Calu3 (cell line): Measurements from ENCODE around the gene PSME3IP1. TPM values are rescaled to one million over a fixed set of nuclear protein-coding genes. Genes with fewer than 3 reads are reported as not detected.

Source experiments
- BruUV-seq: library from RNA; stranded (reverse); fragments of 400-500 nt; replicated peaks from 2 replicates; lab custom pipeline; 2021; lab: Mats Ljungman, UMichigan
- CTCF ChIA-PET: fragments of 300-600 bp; sonication (Branson Sonifier 250); formaldehyde crosslinking; loops from one replicate; lab custom pipeline; 2022; ENCODE audit warnings: antibody characterized with exemption; lab: Charles Lee
- DNase-seq: peaks from one replicate; pipeline ENCODE4 v3.0.0; 2022
- H3K27ac Mint-ChIP-seq: one replicate; pipeline ENCODE4 v1.8.0; 2022; ENCODE audit warnings: mixed read lengths; ENCODE audit not compliant: unreplicated experiment
- H3K27me3 Mint-ChIP-seq: one replicate; pipeline ENCODE4 v1.8.0; 2022; ENCODE audit warnings: mixed read lengths; ENCODE audit not compliant: unreplicated experiment
- H3K36me3 Mint-ChIP-seq: one replicate; pipeline ENCODE4 v1.8.0; 2022; ENCODE audit warnings: mild to moderate bottlenecking, moderate library complexity, mixed read lengths; ENCODE audit not compliant: insufficient read depth, unreplicated experiment
- H3K4me1 Mint-ChIP-seq: one replicate; pipeline ENCODE4 v1.8.0; 2022; ENCODE audit warnings: mild to moderate bottlenecking, low read depth, mixed read lengths; ENCODE audit not compliant: unreplicated experiment
- H3K4me3 Mint-ChIP-seq: one replicate; pipeline ENCODE4 v1.8.0; 2022; ENCODE audit warnings: mild to moderate bottlenecking, low read depth, moderate library complexity, mixed read lengths; ENCODE audit not compliant: unreplicated experiment
- H3K9me3 Mint-ChIP-seq: one replicate; pipeline ENCODE4 v1.8.0; 2022; ENCODE audit warnings: low read depth, mixed read lengths; ENCODE audit not compliant: unreplicated experiment
- intact Hi-C: fragments of 100-400 bp; cut with micrococcal nuclease; formaldehyde crosslinking; loops from one replicate; pipeline ENCODE4 v1.10.0; 2022; ENCODE audit not compliant: unreplicated experiment
- total RNA-seq: library from RNA; stranded (reverse); gene quantifications from 2 replicates; pipeline ENCODE4 v1.2.3, GENCODE V29; 2022
- TF ChIP-seq, protein P1 (sequence below): fragments of 200-600 bp; IDR thresholded peaks from one replicate; pipeline ENCODE4 v1.8.0; 2022; ENCODE audit warnings: antibody characterized with exemption; ENCODE audit not compliant: unreplicated experiment

The PSME3IP1 gene
- total RNA-seq, 1 experiment from 2014 or later = 171 TPM

DNA sequence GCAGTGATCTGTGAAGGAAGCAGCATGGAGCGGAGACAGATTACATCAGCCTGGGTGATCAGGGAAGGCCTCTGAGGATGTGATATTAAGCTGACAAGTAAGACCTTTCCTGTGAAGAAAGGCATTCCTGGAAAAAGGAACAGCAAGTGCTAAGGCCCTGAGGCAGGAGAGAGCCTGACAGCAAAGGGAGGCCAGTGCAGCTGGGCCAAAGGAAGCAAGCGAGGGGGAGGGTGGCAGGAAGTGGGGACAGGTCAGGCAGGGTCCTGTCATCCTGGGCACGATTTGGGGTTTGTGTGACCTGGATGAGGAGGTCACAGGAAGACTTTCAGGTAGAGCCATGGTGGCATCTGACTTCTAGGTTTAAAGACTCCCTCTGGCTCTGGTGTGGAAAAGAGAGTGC lies 81.1 kb downstream of the PSME3IP1 start:
- Mint-ChIP-seq H3K4me3 (no peak overlapping the region), H3K4me1 (peaks cover 17% of the 10 kb centered on the region), H3K9me3 (no peaks in the 10 kb centered on the region), H3K27me3 (no peaks in the 10 kb centered on the region), H3K36me3 (no peaks in the 10 kb centered on the region), H3K27ac (no peak overlapping the region)
- TF ChIP-seq, protein P1, sequence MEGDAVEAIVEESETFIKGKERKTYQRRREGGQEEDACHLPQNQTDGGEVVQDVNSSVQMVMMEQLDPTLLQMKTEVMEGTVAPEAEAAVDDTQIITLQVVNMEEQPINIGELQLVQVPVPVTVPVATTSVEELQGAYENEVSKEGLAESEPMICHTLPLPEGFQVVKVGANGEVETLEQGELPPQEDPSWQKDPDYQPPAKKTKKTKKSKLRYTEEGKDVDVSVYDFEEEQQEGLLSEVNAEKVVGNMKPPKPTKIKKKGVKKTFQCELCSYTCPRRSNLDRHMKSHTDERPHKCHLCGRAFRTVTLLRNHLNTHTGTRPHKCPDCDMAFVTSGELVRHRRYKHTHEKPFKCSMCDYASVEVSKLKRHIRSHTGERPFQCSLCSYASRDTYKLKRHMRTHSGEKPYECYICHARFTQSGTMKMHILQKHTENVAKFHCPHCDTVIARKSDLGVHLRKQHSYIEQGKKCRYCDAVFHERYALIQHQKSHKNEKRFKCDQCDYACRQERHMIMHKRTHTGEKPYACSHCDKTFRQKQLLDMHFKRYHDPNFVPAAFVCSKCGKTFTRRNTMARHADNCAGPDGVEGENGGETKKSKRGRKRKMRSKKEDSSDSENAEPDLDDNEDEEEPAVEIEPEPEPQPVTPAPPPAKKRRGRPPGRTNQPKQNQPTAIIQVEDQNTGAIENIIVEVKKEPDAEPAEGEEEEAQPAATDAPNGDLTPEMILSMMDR = no peak
- no TSS peak for BruUV-seq
- no peak for DNase-seq
- CTCF ChIA-PET = no interaction called here
- intact Hi-C loops = no loop called here

DNA sequence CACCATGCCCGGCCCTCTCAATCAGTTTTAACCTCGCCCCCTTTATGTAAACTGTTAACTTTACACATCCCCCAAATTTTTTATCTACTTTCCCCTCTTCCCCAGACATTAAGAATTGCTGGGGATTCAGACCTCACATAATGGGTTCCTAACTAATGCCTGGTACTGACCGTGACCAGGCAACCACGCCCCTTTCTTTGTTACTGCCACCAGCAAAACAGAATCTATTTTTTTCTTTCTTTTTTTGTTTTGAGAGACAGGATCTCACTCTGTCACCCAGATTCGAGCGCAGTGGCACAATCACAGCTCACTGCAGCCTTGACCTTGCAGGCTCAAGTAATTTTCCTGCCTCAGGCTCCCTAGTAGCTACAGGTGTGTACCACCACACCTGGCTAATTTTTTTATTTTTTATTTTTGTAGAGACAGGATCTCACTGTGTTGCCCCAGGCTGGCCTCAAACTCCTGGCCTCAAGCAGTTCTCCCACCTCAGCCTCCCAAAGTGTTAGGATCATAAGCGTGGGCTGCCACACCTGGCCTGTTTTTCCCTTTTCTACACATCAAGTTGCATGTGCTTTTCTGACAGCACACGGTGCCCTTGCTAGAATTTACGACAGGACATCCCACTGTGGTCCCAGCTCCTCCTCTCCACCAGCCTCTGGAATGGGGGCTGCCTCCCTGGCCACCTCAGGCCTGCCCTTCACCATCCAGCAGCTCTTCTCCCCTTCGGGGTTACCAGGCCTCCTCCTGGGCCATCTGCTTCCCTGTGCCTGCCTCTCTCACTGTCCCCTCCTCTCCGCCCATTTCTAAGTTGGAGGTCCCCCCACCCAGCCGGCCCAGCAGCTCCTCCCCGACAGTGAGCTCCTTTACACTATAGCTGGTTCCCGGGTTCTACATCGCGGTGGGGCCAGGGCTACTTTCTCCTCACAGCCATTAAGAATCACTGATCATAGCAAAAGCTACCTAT lies 82.7 kb downstream of the PSME3IP1 start:
- no peaks in the 10 kb centered on the region for H3K27me3 Mint-ChIP-seq
- CTCF ChIA-PET = interaction anchor here (0.6 to 1.1 kb wide), 4 partner anchors 10 to 572 kb away, joined by 3 to 5 read pairs (median 4); no protein-coding TSS in a partner anchor
- no peaks in the 10 kb centered on the region for H3K9me3 Mint-ChIP-seq
- H3K4me1 Mint-ChIP-seq = peaks cover 18% of the 10 kb centered on the region
- TF ChIP-seq, protein P1 = no peak
- H3K36me3 Mint-ChIP-seq = no peaks in the 10 kb centered on the region
- DNase-seq = no peak
- BruUV-seq = no TSS peak
- H3K4me3 Mint-ChIP-seq = no peak overlapping the region
- no peak overlapping the region for H3K27ac Mint-ChIP-seq
- intact Hi-C loops = no loop called here

Other genes starting within 250 kb of the PSME3IP1 start
- not detected in 2 replicates for gene CETP, start 224.1 kb downstream of the PSME3IP1 start, total RNA-seq
- 18.0 and 42.3 TPM in 2 replicates for gene NLRC5, start 196.5 kb downstream of the PSME3IP1 start, total RNA-seq
- gene CPNE2, start 93.5 kb downstream of the PSME3IP1 start, total RNA-seq = 12.9 and 14.5 TPM in 2 replicates
- gene RSPRY1, start 290 bp upstream of the PSME3IP1 start, total RNA-seq = 43.6 and 47.4 TPM in 2 replicates
- 32.6 and 33.3 TPM in 2 replicates for gene ARL2BP, start 59.2 kb upstream of the PSME3IP1 start, total RNA-seq
- 38.3 and 40.3 TPM in 2 replicates for gene PLLP, start 98.6 kb upstream of the PSME3IP1 start, total RNA-seq
- gene CCL22, start 172.7 kb upstream of the PSME3IP1 start, total RNA-seq = 2.6 and 4.5 TPM in 2 replicates
- gene CX3CL1, start 186.5 kb upstream of the PSME3IP1 start, total RNA-seq = 17.6 and 41.4 TPM in 2 replicates
- gene CCL17, start 218.7 kb upstream of the PSME3IP1 start, total RNA-seq = not detected in 2 replicates